ENCODE results near the gene AVPI1.

- TF ChIP-seq CTCF (IDR thresholded peaks at IDR 0.05 in 4 of 5, conservative IDR thresholded peaks at IDR 0.05 in 1 of 5) (no peak), POLR2A (IDR thresholded peaks at IDR 0.05) (peak; percentile 91 to 95)
Observed at GRCh38 chr10:97686962-97687784, at the start of gene AVPI1.

Measured in gastrocnemius medialis (tissue), 4 donors.